T-helper 2 cell (primary cell): ENCODE measurements around the gene TRAPPC12.
"Not testable (repeated sequence)": the region's sequence is repeated elsewhere in the genome, so short reads cannot be mapped to it uniquely, and the experiment has no call there.

Experiments
- DNase-seq, 5 experiments: peaks; one replicate each; pipeline versions ENCODE4 v3.0.0 to v3.0.0-alpha.2; 2012 to 2022

The TRAPPC12 gene

GRCh38 chr2:3369340-3370181 lies 9.9 kb upstream of the TRAPPC12 start:
- DNase-seq = not testable (repeated sequence)

DNA sequence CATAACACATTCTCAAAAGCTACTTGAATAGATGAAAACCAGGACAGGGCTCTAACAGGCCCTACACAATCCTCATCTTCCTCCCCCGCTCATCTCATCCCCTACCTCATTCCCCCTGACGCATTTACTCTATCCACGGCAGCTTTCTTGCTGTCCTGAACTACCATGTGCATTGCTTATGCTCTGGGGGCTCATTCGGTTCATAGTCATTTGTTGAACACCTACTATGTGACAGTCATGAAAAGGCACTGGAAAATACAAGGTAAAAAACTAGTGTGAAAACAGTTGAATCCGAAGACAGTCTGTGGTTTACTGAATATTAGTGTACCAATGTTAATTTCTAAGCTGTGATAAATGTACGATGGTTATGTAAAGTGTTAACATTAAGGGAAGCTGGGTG lies 2.7 kb upstream of the TRAPPC12 start:
- no peak for DNase-seq

DNA sequence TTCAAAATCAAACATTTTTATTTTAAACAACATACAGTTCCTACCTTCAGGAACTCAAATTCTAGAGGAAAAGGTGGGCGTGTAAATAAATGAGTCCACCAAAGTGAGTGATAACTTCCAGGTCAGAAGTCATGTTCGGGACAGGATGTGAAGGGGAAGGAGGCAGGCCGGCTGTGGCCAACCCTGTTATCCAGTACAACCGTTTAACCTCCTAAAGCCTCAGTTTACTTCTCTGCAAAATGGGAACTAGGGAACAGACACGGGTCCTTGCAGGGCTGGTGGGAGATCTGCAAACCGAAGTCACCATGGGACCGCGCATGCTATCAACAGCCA lies 2.2 kb upstream of the TRAPPC12 start:
- DNase-seq = peak in 1 of 5 experiments; percentile 80

DNA sequence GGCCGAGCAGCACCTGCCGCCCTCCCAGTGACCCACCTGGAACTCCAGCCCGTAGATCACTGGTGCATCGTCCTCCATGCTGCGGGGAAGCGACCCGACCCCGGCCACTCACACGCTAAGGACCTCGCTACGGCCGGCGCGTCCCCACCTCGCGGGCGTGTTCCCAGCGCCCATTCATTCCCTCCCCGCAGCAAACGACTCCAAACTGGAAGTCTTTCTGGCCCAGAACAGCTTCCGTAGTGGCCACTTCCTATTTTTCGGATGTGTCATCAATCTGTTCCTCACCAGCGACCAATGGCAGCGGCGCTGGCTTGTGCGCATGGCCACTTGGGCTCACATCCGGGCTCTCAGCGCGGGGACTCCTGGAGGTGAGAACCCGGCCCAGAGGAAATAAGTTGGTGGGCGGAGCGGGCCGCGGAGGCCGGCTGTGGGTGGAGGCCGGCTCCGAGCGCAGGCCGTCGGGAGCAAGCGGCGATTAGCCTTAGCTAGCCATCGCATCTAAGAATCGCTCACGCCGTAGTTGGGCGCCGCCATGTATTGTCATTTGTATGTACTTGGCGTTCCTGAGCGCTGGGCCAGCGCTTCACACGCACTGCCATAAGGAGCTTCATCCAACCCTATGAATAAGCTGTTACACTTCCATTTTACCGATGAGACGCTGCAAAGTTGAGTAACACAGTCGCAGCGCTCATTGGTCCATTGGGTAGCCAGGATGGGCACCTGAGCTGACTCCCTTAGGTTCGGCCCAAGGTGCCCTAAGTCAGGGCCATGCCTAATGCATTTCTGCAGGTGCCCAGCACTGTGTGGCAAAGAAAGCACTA lies 1.7 kb upstream of the TRAPPC12 start, which contains the start of gene EIPR1:
Gene EIPR1, minus strand, starts transcription at position 207 of the 821 bp plus-strand sequence. Its CDS starts 129 bp downstream, at position 78.
- DNase-seq = peak; percentile 88 to 99 (median 95)

DNA sequence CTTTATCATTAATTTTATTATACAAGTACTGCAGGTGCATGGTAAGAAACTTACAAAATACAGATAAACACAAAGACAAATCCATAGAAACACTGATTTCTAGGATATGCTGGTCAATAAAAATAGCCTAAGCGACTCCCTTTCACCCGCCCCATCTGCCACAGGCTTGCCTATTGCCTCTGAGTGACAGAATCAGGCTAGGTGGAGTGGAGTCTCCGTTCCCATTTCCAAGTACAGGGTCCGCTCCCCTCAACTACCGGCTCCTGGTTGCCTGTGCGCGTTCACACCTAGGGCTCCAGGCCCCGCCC lies 201 bp upstream of the TRAPPC12 start:
- DNase-seq = no peak

DNA sequence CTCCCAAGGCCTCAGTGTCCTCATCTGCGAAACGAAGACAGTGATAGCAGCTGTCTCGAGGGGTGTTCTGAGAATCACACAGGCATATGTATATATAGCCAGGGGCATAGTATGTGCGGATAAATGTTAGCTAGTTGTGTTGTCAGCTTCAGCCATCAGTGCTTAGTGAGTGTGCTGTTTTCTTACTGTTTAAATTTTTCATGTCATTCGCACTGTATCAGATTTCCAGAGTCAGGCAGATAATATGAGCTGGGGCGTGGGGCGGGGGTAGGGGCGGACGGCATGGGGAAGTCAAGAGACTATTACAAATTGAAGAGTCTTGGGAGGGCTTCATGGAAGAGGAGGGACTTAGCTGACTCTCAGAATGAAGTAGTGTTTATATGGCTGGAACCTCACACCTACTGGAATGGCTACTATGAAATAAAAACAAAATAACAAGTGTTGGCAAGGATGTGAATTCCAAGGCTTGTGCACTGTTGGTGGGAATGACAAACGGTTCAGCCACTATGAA lies 7.0 kb downstream of the TRAPPC12 start:
- DNase-seq = no peak

GRCh38 chr2:3387011-3387410 lies 7.5 kb downstream of the TRAPPC12 start:
- DNase-seq = no peak

- DNase-seq = no peak
Measured at GRCh38 chr2:3387644-3388411, 8.3 kb downstream of the TRAPPC12 start.

DNA sequence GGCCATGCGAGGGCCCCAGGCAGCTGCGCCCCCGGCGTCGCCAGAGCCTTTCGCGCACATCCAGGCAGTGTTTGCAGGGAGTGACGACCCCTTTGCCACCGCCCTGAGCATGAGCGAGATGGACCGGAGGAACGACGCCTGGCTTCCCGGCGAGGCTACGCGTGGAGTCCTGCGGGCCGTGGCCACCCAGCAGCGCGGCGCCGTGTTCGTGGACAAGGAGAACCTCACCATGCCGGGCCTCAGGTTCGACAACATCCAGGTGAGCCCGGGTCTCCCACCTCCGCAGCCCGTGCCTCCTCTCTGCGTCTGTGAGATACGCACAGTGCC lies 8.9 kb downstream of the TRAPPC12 start:
- no peak for DNase-seq

DNA sequence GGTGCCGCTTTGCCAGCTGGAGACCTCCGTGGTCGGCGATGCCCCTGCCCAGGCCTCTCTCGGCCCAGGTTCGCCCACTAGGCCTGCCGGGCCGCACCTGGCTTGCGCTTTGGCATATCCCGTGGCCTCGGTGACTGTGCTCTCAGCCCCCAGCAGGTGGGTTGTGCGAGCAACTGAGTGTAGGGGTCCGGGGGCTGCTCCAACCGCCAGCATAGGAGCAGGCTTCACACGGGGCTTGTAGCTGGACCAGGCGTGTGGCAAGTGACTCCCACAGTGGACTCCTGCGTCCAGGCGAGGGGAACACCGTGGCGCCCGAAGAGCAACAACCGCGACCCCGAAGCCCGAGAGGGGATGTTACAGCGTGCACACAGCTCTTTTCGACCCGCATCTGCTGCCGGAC lies 9.7 kb downstream of the TRAPPC12 start:
- DNase-seq = no peak

DNA sequence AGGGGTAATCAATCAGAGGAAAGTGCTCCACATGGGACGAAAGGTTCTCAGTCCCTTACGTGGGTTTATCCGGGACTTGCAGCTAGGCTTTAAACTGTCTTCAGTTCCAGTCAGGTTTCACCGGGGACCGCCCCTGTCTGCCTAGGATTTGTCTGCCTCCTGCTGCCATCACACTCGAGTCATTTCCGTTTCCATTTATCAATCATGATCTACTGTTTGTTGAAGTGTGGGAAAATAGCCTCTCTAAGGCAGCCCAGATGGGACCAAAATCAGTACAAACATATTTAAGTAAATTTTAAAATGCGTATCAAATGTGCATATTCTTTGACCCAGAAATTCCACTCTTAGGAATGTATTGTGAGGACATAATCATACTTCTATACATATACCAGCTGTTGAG lies 10.5 kb downstream of the TRAPPC12 start:
- DNase-seq = no peak

DNA sequence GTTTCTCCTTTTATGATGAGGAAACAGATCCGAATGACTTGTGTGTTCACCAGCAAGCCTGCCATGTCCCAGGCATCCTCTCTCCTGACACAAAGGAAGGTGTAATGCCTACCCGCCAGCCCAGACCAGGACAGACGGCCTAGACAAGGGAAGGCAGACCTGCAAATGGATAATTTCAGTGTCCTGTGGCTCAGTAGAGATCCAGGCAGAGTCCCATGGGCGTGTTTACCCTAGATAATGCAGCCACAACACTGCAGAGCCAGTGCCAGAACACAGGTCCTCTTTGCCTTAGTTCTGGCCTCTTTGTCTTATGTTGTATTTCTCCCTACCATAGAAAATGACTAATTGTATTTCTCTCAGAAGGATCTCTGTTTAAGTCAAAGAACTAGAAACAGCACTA lies 12.7 kb downstream of the TRAPPC12 start:
- DNase-seq = no peak

GRCh38 chr2:3396920-3397559 lies 17.5 kb downstream of the TRAPPC12 start:
- no peak for DNase-seq

- no peak for DNase-seq
Measured at GRCh38 chr2:3398857-3399256, 19.4 kb downstream of the TRAPPC12 start.

- no peak for DNase-seq
Measured at GRCh38 chr2:3399381-3399780, 19.9 kb downstream of the TRAPPC12 start.

DNA sequence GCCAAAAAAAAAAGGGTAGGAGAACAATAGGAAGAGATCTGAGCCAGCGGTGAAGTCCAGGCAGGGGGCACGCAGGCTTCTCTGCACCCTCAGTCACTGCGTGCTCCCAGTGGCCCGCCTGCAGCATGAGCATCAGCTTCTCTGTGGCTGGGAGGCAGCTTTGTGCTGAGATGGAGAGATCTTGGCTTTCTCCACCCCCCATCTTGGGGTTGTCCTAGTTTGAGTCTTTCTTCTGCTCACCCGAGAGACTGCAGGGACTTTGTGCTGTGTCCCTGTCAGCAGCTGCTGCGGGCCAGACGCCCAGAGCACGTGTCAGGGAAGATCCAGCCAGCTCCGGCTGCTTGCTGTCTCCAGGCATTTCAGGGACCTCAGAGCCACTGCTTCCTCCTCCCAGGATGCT lies 20.3 kb downstream of the TRAPPC12 start:
- DNase-seq = no peak

DNA sequence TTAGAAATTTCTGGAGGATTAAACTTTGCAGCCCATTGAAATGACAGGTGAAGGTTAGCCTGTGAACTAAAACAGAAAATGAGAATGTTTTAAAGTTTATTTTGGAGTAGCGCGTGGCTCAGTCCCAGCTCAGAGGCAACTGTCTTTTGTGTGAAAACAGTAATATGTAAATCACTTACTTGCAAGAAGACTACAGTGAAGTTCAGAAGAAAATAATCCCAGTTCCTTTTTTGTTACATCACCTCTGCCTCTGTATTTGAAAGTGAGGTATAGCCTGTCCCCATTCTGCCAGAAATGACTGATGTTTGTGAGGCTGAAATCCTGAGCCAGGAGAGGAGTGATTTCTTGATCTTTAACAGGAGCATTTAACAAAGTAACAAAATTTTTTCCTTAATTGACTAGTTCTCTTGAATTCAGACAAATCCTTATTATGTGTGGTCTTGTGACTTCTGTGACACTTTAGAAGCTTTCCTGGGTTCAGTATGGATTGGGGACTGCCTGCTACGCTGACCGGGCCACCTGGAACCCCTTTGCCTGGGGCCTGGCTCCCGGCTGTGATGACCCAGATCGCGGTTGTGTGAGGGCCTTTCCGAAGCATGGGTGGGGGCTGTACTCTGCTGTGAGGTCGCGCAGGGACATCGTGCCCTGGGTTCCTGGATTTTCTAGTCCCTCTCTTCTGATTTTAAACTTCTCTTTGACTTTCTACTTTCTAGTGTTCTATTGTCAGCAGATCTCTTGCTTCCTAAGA lies 24.3 kb downstream of the TRAPPC12 start:
- DNase-seq = no peak

GRCh38 chr2:3404349-3404894 lies 24.9 kb downstream of the TRAPPC12 start:
- DNase-seq = no peak

DNA sequence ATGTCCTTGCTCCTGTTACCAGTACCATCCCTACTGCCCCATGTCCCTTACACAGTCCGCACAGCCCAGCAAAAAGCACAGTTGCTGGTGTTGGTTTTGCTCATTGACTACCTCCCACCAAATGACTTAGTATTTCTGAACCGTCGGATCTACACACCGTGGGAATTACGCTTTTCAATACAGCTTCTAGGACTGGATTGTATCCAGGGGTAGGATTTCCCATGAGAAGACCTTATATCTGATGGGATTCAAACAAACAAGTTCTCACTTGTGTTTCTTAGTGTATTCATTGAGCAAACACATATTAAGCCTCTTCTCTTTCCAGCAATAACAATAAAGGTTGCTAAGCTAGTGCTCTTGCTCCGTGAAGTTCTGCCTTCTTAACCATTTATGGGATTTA lies 25.8 kb downstream of the TRAPPC12 start:
- no peak for DNase-seq

- DNase-seq = no peak
Measured at GRCh38 chr2:3405876-3406275, 26.4 kb downstream of the TRAPPC12 start.

DNA sequence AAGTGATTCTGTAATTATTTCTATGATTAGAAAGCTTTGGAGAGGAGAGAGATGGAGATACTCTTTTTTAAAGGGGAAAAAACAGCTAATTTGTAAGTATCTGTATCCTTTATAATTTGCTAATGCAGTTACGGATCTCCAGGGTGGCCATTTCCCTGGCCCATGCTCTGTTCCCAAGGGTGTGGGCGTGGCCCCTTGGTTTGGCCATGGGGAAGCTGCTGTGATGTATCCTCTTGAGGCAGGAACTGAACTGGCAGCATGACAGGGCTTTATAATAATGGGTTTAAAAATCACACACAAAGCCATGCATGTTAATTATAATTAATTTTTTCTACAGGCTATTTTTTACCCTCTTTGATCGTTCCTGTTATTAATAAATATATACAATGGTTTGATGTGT lies 27.0 kb downstream of the TRAPPC12 start:
- no peak for DNase-seq

GRCh38 chr2:3408781-3409180 lies 29.3 kb downstream of the TRAPPC12 start:
- no peak for DNase-seq
